GM13977 (cell line): Measurements from ENCODE around the gene AFF3.

Experiments
- DNase-seq: peaks from one replicate; pipeline ENCODE4 v3.0.0; 2012; ENCODE audit warnings: low spot score
- CTCF ChIP-seq: IDR thresholded peaks from 2 replicates; pipeline ENCODE4 v1.5.1; 2012; ENCODE audit warnings: mild to moderate bottlenecking, control low read depth; ENCODE audit not compliant: insufficient read depth; ENCODE audit errors: extremely low read depth, missing control alignments
- in situ Hi-C: fragments of 300-500 bp; cut with MboI; formaldehyde crosslinking; loops from one replicate; pipeline ENCODE4 v1.12.0; 2022; ENCODE audit warnings: low sequenced_read_pairs, low pct_unique_long_range_greater_than_20kb, mixed read lengths, inconsistent platforms; ENCODE audit not compliant: unreplicated experiment

Gene AFF3

GRCh38 chr2:99643787-99644418 lies 498.5 kb downstream of the AFF3 start:
- TF ChIP-seq CTCF: no peak
- in situ Hi-C loops: no loop called here
- DNase-seq: no peak

GRCh38 chr2:99641999-99642398 lies 500.4 kb downstream of the AFF3 start:
- in situ Hi-C loops: no loop called here
- DNase-seq: no peak
- no peak for TF ChIP-seq CTCF

GRCh38 chr2:99640635-99641151 lies 501.7 kb downstream of the AFF3 start:
- in situ Hi-C loops: no loop called here
- TF ChIP-seq CTCF: no peak
- no peak for DNase-seq

- in situ Hi-C loops: no loop called here
Observed at GRCh38 chr2:99638791-99639190, 503.6 kb downstream of the AFF3 start.

GRCh38 chr2:99637159-99637697 lies 505.2 kb downstream of the AFF3 start:
- no peak for TF ChIP-seq CTCF
- in situ Hi-C loops: no loop called here
- DNase-seq: no peak

More at GRCh38 chr2:99638791-99639190, 503.6 kb downstream of the AFF3 start:
- no peak for DNase-seq
- TF ChIP-seq CTCF: no peak

GRCh38 chr2:99636144-99637034 lies 506.0 kb downstream of the AFF3 start:
- TF ChIP-seq CTCF: no peak

More at GRCh38 chr2:99636144-99637034, 506.0 kb downstream of the AFF3 start:
- no peak for DNase-seq
- in situ Hi-C loops: no loop called here
